Activated T-helper 1 cell treated with anti-CD3 and anti-CD28 coated beads, Interleukin-2, amount 50 U/mL, for 16 hours (primary cell): ENCODE results near the gene ANKRD63.

Experiments
- DNase-seq, 2 donors: peaks; one replicate each; pipeline ENCODE4 v3.0.0-alpha.2; 2020; ENCODE audit warnings: low read depth in 1 of 2, low spot score in 1 of 2

ANKRD63 gene

DNA sequence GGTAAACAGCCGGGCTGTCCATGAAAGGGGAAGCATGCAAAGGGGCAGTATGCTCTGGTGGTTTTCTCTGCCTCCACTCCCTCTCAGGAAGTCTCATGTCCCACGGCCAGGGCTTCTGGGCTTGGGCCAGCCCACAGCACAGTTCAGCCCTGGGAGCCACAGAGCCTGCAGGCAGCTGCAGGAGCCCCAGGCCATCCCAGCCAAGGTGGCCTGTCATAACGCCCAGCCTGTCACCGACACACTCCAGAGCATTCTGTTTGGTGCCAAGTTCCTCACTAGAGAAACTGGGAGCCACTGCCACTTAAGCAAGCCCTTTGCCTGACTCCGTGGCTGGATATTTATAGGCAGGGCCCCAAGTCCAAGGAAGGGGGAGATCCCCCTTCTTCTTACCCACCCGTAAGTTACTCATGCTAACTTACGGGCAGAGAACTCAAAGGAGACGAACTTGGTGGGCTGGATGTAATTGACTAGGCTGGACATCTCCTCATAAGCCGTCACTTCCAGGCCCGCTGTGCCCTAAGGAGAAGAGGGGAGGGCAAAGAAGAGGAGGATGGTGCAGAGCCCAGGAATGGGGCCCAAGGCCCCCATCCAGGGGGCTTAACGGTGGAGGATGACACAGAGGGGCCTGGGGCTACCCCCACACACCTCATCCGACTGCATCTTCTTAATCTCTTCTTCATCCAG lies 13.2 kb upstream of the ANKRD63 start:
- DNase-seq: no peak

DNA sequence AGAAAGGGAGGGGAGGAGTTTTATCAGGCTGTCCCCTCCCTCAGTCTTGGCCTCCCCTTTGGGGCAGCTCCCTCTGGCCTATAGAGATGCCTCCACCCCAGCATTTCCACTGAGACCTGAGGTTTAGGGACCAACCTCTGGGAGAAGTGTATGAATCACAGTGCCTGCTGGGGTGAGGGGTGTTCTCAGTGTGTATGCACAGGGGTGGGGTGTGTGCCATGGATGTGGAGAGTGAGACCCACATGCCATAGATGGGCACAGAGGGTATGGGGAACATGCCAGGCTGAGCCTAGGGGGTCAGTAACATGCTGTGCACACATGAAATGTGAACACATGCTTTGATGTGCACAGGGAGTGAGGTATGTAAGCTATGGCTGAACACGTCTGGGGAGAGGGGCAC lies 12.4 kb upstream of the ANKRD63 start:
- no peak for DNase-seq

DNA sequence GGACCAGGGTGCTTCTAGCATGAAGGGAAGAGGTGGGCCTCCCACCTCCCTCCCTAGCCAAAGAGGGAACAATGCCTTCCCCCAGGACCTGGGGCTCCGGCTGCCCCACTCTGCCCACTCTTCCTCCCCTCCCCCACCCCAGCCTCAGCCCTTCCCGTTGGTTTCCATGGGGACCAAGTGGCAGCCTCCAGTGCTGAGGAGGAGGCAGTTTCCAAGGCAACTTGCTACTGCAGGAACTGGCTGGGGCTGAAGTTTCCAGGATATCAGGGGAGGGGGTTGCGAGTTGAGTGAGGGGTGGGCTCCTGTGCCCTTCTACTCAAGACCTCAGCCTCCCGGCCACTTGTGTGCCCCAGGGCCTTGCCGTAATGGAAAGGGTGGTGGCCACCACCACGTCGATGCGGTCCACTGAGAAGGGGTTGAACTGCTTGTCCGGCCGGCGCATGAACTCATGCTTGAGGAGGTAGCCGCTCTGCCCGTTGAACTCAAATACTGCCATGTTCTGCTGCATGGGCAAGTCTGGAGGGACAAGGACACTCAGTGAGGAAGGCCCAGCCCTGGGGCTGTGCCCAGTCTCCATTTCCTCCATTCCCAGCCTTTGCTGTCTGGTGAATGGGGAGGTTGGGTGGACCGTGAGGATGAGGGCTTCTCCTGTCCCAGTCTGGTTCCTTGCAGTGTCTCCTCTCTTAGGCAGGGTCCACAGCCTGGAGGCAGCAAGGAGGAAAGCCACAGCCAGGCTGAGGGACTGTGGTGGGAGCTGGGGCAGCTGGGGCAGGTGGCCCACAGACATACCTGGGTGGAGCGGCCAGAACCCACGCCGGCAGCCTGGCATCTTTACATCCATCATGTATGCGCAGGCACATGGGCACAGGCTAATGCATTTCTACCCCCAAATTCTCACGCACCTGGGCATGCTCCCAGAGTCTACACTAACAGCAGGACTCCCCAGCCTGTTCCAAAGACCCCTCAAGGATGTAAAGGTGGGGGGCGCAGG lies 11.3 kb upstream of the ANKRD63 start:
- no peak for DNase-seq

DNA sequence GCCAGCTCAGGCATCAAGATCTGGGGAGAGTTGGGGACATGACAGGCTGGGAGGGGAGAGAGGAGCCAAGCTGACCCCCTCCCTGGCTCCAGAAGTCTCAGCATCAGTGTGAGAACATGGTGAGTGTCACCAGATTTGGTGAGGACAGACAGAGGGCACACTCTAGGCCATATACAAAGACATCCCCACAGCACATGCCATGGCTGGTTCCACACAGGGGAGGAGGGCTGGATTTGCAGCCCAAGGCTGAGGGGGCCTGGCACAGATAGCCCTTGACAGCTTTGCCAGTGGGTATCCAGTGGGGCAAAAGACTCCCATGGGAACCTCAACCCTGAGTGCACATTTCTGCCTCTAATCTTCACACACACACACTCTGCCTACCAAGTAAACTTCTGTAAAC lies 10.1 kb upstream of the ANKRD63 start:
- no peak for DNase-seq

DNA sequence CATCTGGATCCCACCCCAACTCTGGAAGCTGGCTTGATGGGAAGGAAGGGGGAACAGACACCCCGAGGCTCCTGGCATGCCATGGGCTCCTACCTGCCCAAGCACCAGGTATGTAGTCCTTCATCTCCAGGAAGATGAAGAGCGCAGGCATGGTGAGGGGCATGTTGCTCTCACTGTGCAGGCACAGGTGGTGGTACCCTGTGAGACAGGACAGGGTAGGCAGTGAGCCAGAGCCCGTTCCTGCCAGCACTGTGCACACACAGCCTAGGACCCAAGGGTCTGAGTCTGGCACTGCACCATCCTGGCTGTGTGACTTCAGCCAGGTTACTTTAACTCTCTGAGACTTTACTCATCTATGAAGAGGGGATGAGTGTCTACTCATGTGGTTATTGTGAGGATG lies 9.4 kb upstream of the ANKRD63 start:
- no peak for DNase-seq

DNA sequence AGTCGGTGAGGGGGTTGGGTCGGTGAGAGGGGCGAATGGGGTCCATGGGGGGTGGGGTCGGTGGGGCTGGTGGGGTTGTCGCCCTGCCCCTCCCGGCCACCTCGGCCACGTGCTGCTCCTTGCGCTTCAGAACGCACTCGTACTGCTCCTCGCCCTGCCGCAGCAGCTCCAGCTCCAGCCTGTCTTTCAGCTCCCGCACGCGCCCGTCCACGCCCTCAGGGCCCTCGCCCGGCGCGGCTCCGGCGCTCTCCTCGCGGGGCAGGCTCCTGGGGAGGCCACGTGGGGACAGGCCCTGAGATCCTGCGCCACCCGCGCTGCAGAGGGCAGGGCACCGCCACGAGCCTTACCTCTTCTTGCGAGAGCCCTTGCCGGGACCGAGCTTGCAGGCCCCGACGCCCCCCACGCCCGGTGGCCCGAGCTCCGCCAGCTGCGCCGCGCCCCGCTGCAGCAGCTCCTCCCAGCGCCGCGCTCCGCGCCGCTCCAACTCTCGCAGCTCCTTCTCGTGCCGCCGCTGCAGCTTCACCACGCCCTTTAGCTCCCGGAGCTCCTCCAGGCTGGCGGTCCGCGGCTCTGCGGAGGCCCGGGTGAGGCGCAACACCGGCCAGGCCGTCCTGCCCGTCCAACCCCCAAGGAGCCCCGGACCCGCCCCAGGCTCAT lies 8.2 kb upstream of the ANKRD63 start:
- no peak for DNase-seq

DNA sequence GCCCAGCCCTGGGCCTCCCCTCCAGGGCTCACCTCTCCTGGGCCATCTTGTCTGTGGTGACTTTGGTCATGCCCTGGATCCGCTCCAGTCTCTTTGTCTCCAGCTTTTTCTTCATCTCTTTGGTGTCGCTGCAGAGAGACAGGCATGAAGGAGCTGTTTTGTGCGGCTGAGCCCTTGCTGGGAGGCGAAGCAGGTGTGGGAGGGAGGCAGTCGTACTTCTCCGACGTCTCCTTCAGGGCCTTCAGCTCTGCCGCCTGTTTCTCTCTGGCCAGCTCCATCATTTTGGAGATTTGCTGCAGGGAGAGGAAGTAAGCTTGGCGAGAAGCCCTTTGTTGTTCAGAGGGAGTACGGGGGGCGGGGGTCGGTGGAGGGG lies 7.7 kb upstream of the ANKRD63 start:
- no peak for DNase-seq

DNA sequence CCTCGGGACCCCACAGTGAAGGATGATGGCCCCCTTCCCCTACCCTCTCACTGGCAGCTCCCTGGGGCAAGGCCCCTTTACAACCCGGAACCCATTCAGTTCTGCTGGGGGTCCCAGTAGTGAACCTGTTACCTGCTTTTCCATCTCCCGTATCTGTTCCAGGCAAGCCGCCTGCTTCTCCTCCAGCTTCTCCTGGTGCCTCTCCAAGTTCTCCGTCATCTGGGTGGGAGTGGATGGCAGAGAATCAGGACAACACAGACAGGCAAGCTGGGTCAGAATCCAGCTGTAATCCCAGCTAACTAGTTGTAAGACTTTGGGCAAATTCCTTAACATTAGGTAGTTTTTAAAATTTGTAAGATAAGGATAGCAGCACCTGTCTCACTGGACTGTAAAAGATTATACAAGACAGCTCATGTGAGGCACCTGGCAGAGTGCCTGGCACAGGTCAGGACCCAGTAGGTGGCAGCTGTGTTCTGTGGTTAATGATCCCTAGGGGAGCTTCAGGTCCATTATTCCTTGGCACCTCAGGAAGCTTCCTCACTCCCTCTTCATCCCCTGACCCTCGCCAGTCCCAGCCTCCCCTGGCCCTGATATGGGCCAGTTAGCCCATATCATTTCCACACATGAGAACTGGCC lies 6.4 kb upstream of the ANKRD63 start:
- no peak for DNase-seq

DNA sequence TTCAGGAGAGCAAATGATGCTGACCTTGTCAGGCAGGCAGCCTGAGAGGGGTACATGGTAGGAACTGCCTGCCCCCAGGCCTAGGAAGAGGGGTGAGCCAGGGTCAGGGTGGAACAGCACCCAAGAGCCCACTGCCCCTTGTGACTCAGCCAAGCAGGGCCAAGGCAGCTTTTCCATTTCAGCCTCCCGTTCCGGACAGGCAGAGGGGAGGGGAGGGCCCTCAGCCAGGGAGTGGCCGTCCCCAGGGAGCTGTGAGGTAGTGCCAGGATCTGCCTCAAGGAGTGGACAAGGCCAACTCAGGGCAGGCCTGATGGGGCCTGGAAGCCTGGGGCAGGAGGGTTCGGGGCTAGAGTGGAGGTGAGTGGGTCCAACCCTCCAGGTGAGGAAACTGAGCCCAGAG lies 5.1 kb upstream of the ANKRD63 start:
- no peak for DNase-seq

DNA sequence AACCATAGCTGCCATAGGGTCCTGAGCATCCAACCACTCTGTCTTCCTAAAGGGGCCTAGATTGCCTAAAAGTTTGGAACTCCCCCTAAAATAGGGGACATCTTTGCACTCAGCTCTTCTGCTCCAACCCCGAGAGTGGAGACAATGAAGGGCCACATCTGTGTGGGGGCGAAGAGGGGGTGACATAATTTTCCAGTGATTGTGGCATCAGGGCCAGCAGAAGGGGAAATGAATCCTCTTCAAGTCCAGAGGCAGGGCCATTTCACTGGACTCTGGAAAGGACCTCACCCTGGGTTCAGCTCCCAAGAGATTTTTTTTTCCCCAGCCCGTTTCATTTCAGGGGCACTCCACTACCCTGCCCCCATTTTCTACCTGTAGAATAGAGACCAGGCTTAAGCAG lies 4.6 kb upstream of the ANKRD63 start:
- DNase-seq: no peak

DNA sequence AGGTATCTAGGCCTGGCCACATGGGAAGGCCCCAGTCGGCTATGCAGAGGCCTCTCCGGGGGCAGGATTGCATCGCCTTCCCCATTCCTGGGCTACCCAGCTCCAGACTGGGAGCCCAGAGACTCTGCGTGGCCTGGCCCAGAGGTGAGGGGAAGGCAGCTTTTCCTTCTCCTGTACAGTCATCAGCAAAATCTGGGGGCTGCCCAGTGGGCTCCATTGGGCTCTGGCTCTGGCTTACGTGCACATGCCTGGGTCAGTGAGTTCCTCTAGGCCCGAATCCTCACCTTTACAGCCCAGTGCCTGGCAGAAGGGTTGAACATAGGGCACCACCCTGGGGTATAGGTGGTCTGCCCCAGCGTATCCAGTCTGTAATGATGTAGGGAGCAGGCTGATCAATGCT lies 3.9 kb upstream of the ANKRD63 start:
- no peak for DNase-seq

DNA sequence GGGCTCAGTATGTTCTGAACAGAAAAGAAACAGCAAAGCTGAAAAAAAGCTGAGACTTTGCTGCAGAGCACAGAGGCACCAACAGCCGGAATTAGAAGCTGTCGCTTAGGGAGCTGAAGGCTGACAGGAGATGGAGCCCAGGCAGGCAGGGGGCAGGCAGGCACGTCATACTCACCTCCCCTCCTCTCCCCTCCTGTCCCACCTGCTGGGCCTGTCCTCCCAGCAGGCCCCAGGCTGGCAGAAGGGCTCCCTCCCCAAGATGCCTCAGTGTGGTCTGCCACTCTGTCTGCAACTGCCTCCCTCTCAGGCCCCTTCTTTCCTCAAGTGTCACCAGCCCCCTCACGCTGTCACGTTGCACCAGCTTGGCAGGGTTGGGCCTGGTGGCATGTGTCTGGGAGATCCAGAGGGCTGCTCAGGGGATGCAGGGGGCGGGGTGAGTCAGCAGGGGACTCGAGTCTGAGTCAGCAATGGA lies 3.2 kb upstream of the ANKRD63 start:
- DNase-seq: no peak

DNA sequence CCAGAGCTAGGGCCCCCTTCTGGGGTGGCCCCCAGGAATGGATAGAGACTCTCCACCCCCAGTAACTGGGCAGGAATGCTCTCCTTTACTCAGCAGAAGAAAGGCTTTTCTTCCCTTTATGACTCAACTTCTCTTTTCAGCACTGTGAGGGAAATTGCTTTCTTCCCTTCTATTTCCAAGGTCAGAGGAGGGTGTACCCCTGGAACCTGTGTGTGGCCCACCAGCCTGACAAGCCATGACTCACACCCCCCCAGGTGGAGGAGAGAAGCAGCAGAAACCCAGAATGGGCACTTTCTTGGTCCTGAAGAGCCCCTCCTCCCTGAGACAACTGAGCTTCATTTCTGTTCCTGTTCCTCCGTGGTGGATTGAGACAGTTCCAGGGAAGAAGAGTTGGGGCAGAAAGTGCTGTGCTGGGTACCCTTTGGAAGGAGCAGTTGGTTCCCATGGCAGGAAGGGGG lies 2.7 kb upstream of the ANKRD63 start:
- no peak for DNase-seq

DNA sequence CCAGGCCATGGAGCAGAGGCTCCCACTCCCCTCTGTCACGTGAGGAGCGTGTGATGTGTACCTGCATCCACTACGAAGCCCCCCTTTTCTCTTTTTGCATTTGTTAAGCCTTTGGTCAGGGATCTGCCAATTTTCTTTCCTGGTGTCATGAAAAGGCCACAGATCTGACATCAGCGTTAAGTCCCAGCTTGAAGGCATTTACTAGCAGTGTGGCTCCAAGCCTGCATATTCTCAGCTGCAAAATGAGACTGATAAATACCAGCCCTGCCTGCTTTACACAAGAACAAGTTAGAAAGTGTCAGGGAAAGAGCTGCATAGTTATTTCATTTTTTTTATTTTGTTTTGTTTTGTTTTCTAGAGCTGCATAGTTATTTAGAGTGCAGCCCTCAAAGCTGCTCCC lies 2.3 kb upstream of the ANKRD63 start:
- DNase-seq: no peak

DNA sequence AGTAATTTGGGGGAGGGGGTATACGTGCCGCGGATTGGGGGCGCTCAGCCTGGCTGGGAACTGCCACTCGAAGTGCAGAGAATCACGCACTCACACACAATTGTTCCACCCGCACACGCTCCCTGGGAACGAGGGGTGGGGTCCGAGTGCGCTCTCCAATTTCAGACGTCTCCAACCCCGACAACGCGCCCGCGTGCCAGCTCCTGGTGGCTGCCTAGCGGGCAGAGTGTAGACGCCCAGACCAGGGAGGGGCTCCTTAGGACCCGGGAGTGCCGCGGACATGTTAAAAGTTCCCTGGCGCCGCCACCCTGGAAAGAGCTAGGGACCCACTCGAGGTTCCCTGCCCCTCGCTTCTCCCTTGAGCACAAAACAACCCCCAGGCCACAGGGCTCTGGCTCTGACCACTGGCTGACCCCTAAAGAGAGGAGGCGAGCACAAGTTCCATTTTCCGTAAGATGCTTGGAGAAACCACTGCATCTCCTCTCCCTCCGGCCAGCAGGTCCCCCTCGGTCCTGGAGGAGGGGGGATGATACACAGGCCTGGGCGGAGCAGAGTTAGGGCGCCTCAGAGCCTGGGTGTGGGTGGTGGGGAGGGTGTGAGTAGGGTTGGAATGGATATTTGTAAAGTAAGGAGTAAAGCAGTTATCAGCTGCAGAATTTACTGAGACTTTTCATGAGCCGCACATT lies 894 bp upstream of the ANKRD63 start:
- DNase-seq: no peak

DNA sequence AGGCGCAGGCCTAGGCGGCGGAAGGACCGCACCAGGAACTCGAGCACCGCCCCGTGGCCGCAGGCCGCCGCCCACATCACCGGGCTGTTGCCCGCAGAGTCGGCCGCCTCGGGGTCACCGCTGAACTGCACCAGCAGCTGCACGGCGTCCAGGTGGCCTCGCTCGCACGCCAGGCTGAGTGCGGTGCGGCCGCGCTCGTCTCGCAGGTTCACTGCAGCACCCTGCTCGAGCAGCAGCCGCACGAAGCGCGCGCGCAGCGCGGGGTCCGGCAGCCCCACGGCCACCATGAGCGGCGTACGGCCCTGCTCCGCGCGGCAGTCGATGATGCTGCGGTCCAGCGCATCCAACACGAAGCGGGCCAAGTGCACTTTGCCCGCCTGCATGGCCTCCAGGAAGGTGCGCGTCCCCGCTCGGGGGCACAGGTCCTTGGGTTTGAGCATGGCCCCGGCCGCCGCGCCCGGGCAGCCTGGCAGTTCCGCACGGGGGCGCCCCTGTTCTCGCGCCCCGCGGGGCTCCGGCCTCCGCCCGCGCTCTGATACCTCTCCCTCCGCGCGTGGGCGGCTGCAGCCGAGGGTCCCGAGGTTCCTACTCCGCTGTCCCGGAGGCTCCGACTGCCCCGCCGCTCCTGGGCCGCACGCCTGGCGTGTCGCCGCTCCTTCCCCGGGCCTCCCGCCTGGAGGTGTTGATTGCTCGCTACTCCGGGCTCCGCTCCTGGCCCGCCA lies 556 bp downstream of the ANKRD63 start:
- peak in 1 of 2 donors; percentile 28 for DNase-seq

DNA sequence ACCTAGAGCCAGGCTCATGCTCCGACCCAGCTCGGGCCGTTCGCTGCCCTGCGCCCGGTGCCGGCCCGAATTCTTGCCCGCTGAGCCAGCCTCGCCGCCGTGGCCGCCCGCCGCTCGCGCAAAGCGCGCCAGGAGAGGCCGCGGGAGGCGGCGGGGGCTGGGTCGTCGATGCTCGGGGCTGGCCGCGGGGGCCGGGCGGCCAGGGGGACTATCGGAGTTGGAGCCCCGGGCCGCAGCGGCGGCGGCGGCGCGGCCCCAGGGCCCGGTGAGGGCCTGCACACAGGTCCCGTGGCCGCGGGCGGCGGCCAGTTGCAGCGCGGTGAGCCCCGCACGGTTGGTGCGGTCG lies 1.1 kb downstream of the ANKRD63 start:
- DNase-seq: no peak

DNA sequence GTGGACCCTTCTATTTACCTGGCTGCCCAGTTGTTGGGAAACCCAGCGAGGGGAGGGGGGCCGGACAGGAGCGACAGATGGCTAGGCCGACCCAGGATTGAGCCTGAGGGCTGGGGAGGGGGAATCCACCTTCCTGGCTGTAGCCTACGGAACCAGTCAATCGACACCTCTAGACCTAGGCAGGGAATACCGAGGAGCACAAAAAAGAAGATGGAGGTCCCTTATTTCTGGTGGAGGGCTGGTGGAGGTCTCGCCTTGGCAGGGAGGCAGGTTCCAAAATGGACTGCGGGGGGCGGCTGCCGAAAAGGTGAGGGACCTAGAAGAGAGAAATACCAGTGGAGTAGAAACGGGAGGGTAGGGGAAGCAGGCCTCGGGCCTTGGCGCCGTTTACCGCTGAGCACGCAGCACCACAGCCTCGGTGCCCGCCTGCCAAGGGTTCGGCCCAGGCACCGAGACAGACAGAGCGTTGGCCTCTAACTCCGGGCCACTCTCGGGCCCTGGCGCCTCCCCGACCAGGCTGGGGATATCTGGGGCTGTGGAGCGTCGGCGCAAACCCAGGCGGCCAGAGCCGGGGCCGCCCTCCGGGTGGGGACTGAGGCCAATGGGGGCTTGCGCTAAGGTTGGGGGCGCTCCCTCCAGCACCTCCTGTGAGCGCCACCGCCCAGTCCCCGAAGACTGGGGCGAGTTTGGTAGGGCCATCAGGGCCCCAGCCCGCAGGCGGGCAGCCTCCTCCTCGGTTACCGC lies 1.6 kb downstream of the ANKRD63 start:
- no peak for DNase-seq

DNA sequence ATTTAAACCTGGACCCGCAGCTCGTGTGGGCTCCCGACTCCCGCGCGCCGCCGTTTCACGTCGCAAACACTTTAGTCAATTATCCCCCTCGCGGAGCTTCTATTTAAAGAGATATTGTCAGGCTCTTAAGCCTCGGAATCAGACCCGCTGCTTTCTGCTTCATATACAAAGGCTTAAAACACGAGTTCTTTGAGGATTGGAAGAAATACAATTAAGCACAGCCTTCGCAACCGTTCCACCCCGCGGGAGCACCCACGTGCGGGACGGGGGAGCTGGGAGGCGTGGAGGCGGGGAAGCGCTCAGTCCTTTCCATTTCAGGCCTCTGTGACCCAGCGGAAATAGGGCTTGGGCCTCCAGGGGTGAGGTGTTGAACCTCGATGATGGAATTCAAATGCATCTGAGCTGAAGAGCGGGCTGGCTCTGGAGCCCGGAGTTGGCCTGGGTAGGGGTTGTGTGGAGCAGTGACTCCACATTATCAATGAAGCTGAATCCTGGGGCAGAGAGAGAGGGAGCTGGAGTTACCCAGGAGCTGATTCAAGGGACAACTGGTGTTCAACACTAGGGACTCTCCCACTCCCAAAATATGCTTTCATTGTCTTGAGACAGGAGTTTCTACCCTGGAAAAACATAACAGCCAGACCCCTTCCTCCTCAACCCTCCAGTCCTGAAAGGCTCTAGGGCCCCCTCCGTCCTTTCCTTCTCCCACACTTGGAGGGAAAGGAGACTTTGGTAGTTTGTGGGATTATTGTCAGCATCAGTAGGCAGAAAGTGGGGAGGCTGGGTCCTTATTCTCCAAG lies 2.4 kb downstream of the ANKRD63 start:
- DNase-seq: no peak
